A549 (cell line): ENCODE results near the gene PLCB1. TPM values are rescaled to one million over a fixed set of nuclear protein-coding genes. Genes with fewer than 3 reads are reported as not detected.

Experiments
- ATAC-seq, 2 experiments: fragments of 200-7000 bp in 1 of 2; fragments of >200 bp in 1 of 2; cut with Nextera tagmentation in 1 of 2; cut with Tn5 transposase in 1 of 2; 3 replicates each; pipeline versions ENCODE4 v1.8.0 to v1.9.1; 2018 to 2020; ENCODE audit warnings: mild to moderate bottlenecking in 1 of 2, moderate library complexity in 1 of 2
- CTCF ChIA-PET: fragments of 300-600 bp; sonication (Branson Sonifier 250); formaldehyde crosslinking; extraction: SDS; loops from one replicate; lab custom pipeline; 2021; ENCODE audit warnings: antibody characterized with exemption, inconsistent platforms; lab: Yijun Ruan, JAX
- POLR2A ChIA-PET: fragments of 350-600 bp; formaldehyde crosslinking; extraction: SDS; loops from one replicate; lab custom pipeline; 2021; ENCODE audit warnings: antibody characterized with exemption, inconsistent platforms; lab: Yijun Ruan, JAX
- DNase-seq, 2 experiments: peaks; one replicate each; pipeline versions ENCODE4 v3.0.0 to v3.0.0-alpha.2; 2011 to 2016; ENCODE audit warnings: low read depth in 1 of 2, low spot score in 1 of 2
- FAIRE-seq: peaks from 2 replicates; lab custom pipeline; 2011; peaks lifted over from hg19 to GRCh38; lab: Jason Lieb, UNC
- H3K27ac ChIP-seq, 2 experiments: fragments of >200 bp; sonication (Bioruptor Twin); formaldehyde crosslinking; 3 replicates each; pipeline ENCODE4 v1.5.1; 2016 to 2017
- H3K4me1 ChIP-seq: fragments of >200 bp; sonication (Bioruptor Twin); formaldehyde crosslinking; 3 replicates; pipeline ENCODE4 v1.6.1; 2016
- H3K4me2 ChIP-seq: fragments of >200 bp; sonication (Bioruptor Twin); formaldehyde crosslinking; 3 replicates; pipeline ENCODE4 v1.6.1; 2016
- H3K4me3 ChIP-seq: fragments of >200 bp; sonication (Bioruptor Twin); formaldehyde crosslinking; 3 replicates; pipeline ENCODE4 v1.5.1; 2016
- H3K9me3 ChIP-seq: fragments of >200 bp; sonication (Bioruptor Twin); formaldehyde crosslinking; 3 replicates; pipeline ENCODE4 v1.6.1; 2016
- CBX2 ChIP-seq: fragments of 200-600 bp; sonication (generic); IDR thresholded peaks from 2 replicates; pipeline ENCODE4 v1.6.1; 2016; ENCODE audit warnings: low read depth, mild to moderate bottlenecking, borderline replicate concordance
- CHD2 ChIP-seq: fragments of 150-350 bp; IDR thresholded peaks from 2 replicates; pipeline ENCODE4 v1.6.1; 2014; ENCODE audit warnings: low read length; ENCODE audit not compliant: partially characterized antibody
- EHF ChIP-seq: fragments of 250-450 bp; sonication (Bioruptor Pico); IDR thresholded peaks from 2 replicates; pipeline ENCODE4 v1.5.0; 2020; ENCODE audit warnings: mild to moderate bottlenecking
- EHMT2 ChIP-seq: fragments of 200-600 bp; sonication (generic); IDR thresholded peaks from 2 replicates; pipeline ENCODE4 v1.6.1; 2016; ENCODE audit warnings: antibody characterized with exemption, low read depth, mild to moderate bottlenecking, moderate library complexity
- ESRRA ChIP-seq: fragments of 150-350 bp; IDR thresholded peaks from 2 replicates; pipeline ENCODE4 v1.6.1; 2014; ENCODE audit warnings: mild to moderate bottlenecking, low read length, borderline replicate concordance
- FOSL2 ChIP-seq, 2 experiments: fragments of 450-650 bp in 1 of 2; fragments of >200 bp in 1 of 2; sonication (Bioruptor Twin) in 1 of 2; formaldehyde crosslinking; IDR thresholded peaks; 2 replicates each; pipeline versions ENCODE4 v1.5.0 to v1.6.1; 2016 to 2020; ENCODE audit warnings: mild to moderate bottlenecking in 1 of 2, moderate library complexity in 1 of 2
- FOXS1 ChIP-seq: fragments of 250-450 bp; sonication (Bioruptor Pico); IDR thresholded peaks from 2 replicates; pipeline ENCODE4 v1.5.0; 2020; ENCODE audit warnings: mild to moderate bottlenecking, moderate library complexity
- JUN ChIP-seq, 2 experiments: fragments of >200 bp; sonication (Bioruptor Twin); formaldehyde crosslinking; IDR thresholded peaks; 2 replicates in 1 of 2; 3 replicates in 1 of 2; pipeline ENCODE4 v1.6.1; 2016 to 2017
- JUNB ChIP-seq: fragments of >200 bp; sonication (Bioruptor Twin); formaldehyde crosslinking; IDR thresholded peaks from 2 replicates; pipeline ENCODE4 v1.6.1; 2016
- KDM5A ChIP-seq: fragments of 200-600 bp; sonication (generic); IDR thresholded peaks from 2 replicates; pipeline ENCODE4 v1.6.1; 2016; ENCODE audit warnings: antibody characterized with exemption, mild to moderate bottlenecking
- MAFK ChIP-seq: fragments of 450-650 bp; IDR thresholded peaks from 2 replicates; pipeline ENCODE4 v1.6.1; 2014; ENCODE audit not compliant: partially characterized antibody
- PHF8 ChIP-seq: fragments of 200-600 bp; sonication (generic); IDR thresholded peaks from 2 replicates; pipeline ENCODE4 v1.6.1; 2016; ENCODE audit warnings: low read depth, mild to moderate bottlenecking, antibody characterized with exemption, moderate library complexity, borderline replicate concordance
- POLR2A ChIP-seq: IDR thresholded peaks from 2 replicates; pipeline ENCODE4 v1.6.1; 2012; ENCODE audit warnings: mild to moderate bottlenecking, low read length
- RAD21 ChIP-seq, 2 experiments: fragments of >200 bp in 1 of 2; sonication (Bioruptor Twin) in 1 of 2; formaldehyde crosslinking in 1 of 2; IDR thresholded peaks in 1 of 2; conservative IDR thresholded peaks in 1 of 2; 2 replicates in 1 of 2; 3 replicates in 1 of 2; pipeline ENCODE4 v1.6.1; 2012 to 2018; ENCODE audit warnings: inconsistent platforms in 1 of 2
- TP53 ChIP-seq: fragments of 250-450 bp; sonication (Bioruptor Pico); IDR thresholded peaks from 2 replicates; pipeline ENCODE4 v1.5.0; 2021; ENCODE audit warnings: mild to moderate bottlenecking, moderate library complexity
- ZFP36 ChIP-seq: fragments of 450-650 bp; IDR thresholded peaks from 2 replicates; pipeline ENCODE4 v1.6.1; 2014; ENCODE audit warnings: borderline replicate concordance; ENCODE audit not compliant: partially characterized antibody
- ZNF302 ChIP-seq: fragments of 250-450 bp; sonication (Bioruptor Pico); IDR thresholded peaks from 2 replicates; pipeline ENCODE4 v1.9.0; 2021; ENCODE audit warnings: inconsistent platforms, mild to moderate bottlenecking, moderate library complexity
- ZSCAN20 ChIP-seq: fragments of 250-450 bp; sonication (Bioruptor Pico); IDR thresholded peaks from 2 replicates; pipeline ENCODE4 v1.8.0; 2022; ENCODE audit warnings: mild to moderate bottlenecking, moderate library complexity
- WGBS: methylation state at CpG from one replicate; pipeline ENCODE4 v1.1.6; 2017; ENCODE audit errors: missing lambda C conversion rate; 5-methylcytosine and 5-hydroxymethylcytosine counted together
- polyA plus RNA-seq, 4 experiments: library from polyadenylated mRNA; depleted of rRNA in 3 of 4; stranded (reverse); fragments of >200 nt; fragmentation: RNase III in 1 of 4; extraction: RNeasy Plus Mini Kit Qiagen cat#74134 plus additional on column Dnase treatment in 1 of 4; gene quantifications; 2 replicates in 3 of 4; 3 replicates in 1 of 4; pipeline ENCODE4 v1.2.3, GENCODE V29; 2011 to 2017
- TF ChIP-seq, protein P1 (sequence below): fragments of >200 bp; sonication (Bioruptor Twin); formaldehyde crosslinking; IDR thresholded peaks from 2 replicates; pipeline ENCODE4 v1.6.1; 2016
- TF ChIP-seq, protein P2 (sequence below): fragments of 150-350 bp; IDR thresholded peaks from 2 replicates; pipeline ENCODE4 v1.6.1; 2014; ENCODE audit warnings: low read depth, mild to moderate bottlenecking, low read length
- TF ChIP-seq, protein P3 (sequence below): fragments of >200 bp; sonication (Bioruptor Twin); formaldehyde crosslinking; IDR thresholded peaks from 3 replicates; pipeline ENCODE4 v1.6.1; 2016
- TF ChIP-seq, protein P4 (sequence below): IDR thresholded peaks from 2 replicates; pipeline ENCODE4 v1.6.1; 2012
- TF ChIP-seq, protein P5 (sequence below): fragments of 450-650 bp; IDR thresholded peaks from 2 replicates; pipeline ENCODE4 v1.6.1; 2014; ENCODE audit warnings: antibody characterized with exemption

The PLCB1 gene
- polyA plus RNA-seq, 2 of the 4 experiments (the other 2 are of a cell fraction), result 0.97 to 6.3 TPM

DNA sequence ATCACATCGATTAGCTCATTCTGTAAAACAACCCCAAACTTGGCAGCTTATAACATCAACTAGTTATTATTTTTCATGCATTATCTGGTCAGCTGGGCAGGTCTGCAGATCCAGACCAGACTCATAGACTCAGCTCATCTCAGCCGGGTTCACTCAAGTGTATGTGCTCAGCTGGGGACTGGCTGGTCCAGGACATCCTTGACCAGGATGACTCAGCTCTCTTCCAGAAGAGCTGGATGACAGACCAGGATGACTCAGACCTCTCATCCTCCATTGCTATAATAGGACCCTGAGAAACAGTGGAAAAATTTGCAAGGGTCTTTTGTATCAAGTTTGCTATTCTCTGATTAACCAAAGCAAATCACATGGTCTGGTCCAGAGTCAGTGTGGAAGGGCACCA lies 624.3 kb downstream of the PLCB1 start (continued):
- TF ChIP-seq ZFP36 (no peak), ZNF302 (no peak), JUN (IDR thresholded peaks at IDR 0.05) (0 out of 5 replicates have a peak, but pooled peaks of 1 of the 2 experiments have one; percentile 38), FOSL2 (IDR thresholded peaks at IDR 0.05) (peak; percentile 88), FOSL2 (CRISPR knock-in tag; IDR thresholded peaks at IDR 0.05) (peak; percentile 95), CHD2 (no peak), ESRRA (no peak), EHF (no peak), PHF8 (no peak), ZSCAN20 (CRISPR knock-in tag) (no peak), FOXS1 (no peak), TP53 (CRISPR knock-in tag) (no peak), EHMT2 (no peak), MAFK (peak; percentile 94)
- TF ChIP-seq, protein P1, sequence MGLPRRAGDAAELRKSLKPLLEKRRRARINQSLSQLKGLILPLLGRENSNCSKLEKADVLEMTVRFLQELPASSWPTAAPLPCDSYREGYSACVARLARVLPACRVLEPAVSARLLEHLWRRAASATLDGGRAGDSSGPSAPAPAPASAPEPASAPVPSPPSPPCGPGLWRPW, result no peak
- TF ChIP-seq, protein P2, sequence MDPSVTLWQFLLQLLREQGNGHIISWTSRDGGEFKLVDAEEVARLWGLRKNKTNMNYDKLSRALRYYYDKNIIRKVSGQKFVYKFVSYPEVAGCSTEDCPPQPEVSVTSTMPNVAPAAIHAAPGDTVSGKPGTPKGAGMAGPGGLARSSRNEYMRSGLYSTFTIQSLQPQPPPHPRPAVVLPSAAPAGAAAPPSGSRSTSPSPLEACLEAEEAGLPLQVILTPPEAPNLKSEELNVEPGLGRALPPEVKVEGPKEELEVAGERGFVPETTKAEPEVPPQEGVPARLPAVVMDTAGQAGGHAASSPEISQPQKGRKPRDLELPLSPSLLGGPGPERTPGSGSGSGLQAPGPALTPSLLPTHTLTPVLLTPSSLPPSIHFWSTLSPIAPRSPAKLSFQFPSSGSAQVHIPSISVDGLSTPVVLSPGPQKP, result no peak
- TF ChIP-seq, all 56 proteins: peak for 9

DNA sequence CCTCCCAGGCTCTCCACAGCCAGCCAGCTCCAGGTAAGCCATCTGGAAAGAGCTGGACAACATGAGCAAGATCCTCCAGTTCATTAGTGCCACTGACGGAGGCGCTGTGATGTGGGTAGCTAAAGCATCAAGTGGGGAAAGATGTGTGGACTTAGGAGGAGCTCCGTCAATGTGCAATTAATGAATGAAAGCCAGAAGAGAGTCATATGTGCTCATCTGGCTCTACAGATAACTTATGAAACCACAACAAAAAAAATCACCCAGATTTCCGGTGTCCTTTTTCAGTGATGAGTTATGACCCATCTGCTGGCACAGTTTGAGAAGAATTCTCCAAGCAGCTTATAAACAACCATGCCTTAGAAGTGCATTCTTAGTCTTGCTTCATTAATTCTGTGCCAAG lies 625.1 kb downstream of the PLCB1 start:
- Histone ChIP-seq H3K4me2 (peak overlapping the region; percentile 49), H3K4me1 (peaks cover 21% of the 10 kb centered on the region), H3K9me3 (no peaks in the 10 kb centered on the region), H3K27ac (peak overlapping the region; percentile 65 to 78), H3K4me3 (no peak overlapping the region)
- ChIA-PET CTCF (interaction anchor here (0.9 to 4.7 kb wide), 9 partner anchors 10 to 636 kb away, joined by 3 to 37 read pairs (median 4); no protein-coding TSS in a partner anchor), POLR2A (no interaction called here)
- ATAC-seq (peak in 1 of 2 experiments; percentile 15; a peak in 2 of 6 replicates), FAIRE-seq (no peak), DNase-seq (peak in 1 of 2 experiments; percentile 20)
- TF ChIP-seq, protein P2, result no peak
- no peak for TF ChIP-seq RAD21 (conservative IDR thresholded peaks at IDR 0.05 in 1 of 2, IDR thresholded peaks at IDR 0.05 in 1 of 2)
- TF ChIP-seq, protein P3, sequence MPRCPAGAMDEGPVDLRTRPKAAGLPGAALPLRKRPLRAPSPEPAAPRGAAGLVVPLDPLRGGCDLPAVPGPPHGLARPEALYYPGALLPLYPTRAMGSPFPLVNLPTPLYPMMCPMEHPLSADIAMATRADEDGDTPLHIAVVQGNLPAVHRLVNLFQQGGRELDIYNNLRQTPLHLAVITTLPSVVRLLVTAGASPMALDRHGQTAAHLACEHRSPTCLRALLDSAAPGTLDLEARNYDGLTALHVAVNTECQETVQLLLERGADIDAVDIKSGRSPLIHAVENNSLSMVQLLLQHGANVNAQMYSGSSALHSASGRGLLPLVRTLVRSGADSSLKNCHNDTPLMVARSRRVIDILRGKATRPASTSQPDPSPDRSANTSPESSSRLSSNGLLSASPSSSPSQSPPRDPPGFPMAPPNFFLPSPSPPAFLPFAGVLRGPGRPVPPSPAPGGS, result no peak
- WGBS, result 77% methylated on average over 4 of the region's 4 CpGs

DNA sequence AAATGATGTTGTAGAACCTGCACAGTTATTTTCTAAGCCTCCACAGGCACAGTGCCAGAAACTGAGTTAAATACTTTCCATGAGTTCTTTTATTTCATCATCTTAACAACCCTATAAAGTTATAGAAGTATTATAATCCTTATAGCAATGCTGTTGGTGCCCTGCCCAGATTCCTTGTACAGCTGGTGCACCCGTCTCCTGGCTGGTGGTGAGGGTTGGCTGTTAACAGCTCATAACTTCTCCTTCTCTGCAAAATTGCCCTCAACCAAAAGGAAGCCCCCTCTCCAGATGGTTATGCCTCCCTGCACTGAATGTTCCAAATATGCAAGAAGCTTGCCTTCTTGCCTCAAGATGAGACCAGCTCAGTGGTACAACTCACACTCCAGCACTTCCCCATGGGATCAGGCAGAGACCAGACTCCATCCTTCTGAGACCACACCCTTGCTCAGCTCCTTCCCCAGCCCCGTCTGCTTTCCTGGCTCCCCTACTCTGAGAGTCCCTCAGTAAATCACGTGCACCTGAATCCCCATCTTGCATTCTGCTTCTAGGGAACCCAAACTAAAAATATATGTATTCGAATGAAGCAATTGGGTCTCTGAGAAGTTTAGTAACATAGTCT lies 632.4 kb downstream of the PLCB1 start:
- Histone ChIP-seq H3K4me3 (no peak overlapping the region), H3K9me3 (no peaks in the 10 kb centered on the region), H3K4me2 (no peak overlapping the region), H3K4me1 (0 out of 3 replicates have a peak, but pooled peaks cover 3% of the 10 kb centered on the region), H3K27ac (0 out of 6 replicates have a peak overlapping the region, but pooled peaks of 1 of the 2 experiments have one; percentile 29)
- peak; percentile 23 to 53; a peak in 3 of 6 replicates for ATAC-seq
- CTCF ChIA-PET, result interaction anchor here (1.0 to 2.4 kb wide), 7 partner anchors 10 to 845 kb away, joined by 3 to 8 read pairs (median 4); no protein-coding TSS in a partner anchor
- POLR2A ChIA-PET, result no interaction called here
- DNase-seq, result no peak
- WGBS, result 67% methylated on average over 4 of the region's 4 CpGs
- no peak for FAIRE-seq
- TF ChIP-seq CBX2 (no peak), MAFK (no peak), FOXS1 (no peak), POLR2A (no peak), ESRRA (no peak), EHF (no peak), KDM5A (no peak), JUNB (no peak), JUN (IDR thresholded peaks at IDR 0.05) (no peak)
- TF ChIP-seq, protein P2, result no peak
- TF ChIP-seq, protein P4, sequence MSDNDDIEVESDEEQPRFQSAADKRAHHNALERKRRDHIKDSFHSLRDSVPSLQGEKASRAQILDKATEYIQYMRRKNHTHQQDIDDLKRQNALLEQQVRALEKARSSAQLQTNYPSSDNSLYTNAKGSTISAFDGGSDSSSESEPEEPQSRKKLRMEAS, result no peak
- TF ChIP-seq, protein P5, sequence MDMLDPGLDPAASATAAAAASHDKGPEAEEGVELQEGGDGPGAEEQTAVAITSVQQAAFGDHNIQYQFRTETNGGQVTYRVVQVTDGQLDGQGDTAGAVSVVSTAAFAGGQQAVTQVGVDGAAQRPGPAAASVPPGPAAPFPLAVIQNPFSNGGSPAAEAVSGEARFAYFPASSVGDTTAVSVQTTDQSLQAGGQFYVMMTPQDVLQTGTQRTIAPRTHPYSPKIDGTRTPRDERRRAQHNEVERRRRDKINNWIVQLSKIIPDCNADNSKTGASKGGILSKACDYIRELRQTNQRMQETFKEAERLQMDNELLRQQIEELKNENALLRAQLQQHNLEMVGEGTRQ, result no peak
